PC-3 (cell line): ENCODE results near the gene TRPC1. TPM values are rescaled to one million over a fixed set of nuclear protein-coding genes. Genes with fewer than 3 reads are reported as not detected.

Experiments used
- ATAC-seq: fragments of 200-7000 bp; cut with Tn5 transposase; 2 replicates; pipeline ENCODE4 v1.9.1; 2020; ENCODE audit warnings: mild to moderate bottlenecking, moderate library complexity
- BruUV-seq: library from RNA; stranded (reverse); fragments of 400-500 nt; replicated peaks from 2 replicates; lab custom pipeline; 2021; lab: Mats Ljungman, UMichigan
- CTCF ChIA-PET: fragments of 300-600 bp; sonication (Branson Sonifier 250); formaldehyde crosslinking; loops from one replicate; lab custom pipeline; 2022; ENCODE audit warnings: antibody characterized with exemption; lab: Charles Lee
- POLR2A ChIA-PET: fragments of 300-600 bp; sonication (Branson Sonifier 250); formaldehyde crosslinking; loops from one replicate; lab custom pipeline; 2022; ENCODE audit warnings: antibody characterized with exemption; ENCODE audit not compliant: unreplicated experiment; lab: Charles Lee
- DNase-seq: peaks from one replicate; pipeline ENCODE4 v3.0.0-alpha.2; 2015
- H2AFZ ChIP-seq: fragments of 300-600 bp; sonication (generic); 2 replicates; pipeline ENCODE4 v1.6.0; 2016; ENCODE audit warnings: antibody characterized with exemption, low read length
- H3F3A ChIP-seq: fragments of 300-600 bp; sonication (generic); one replicate; pipeline ENCODE4 v1.6.0; 2017; ENCODE audit warnings: antibody characterized with exemption, low read length, control low read depth, mild to moderate bottlenecking; ENCODE audit not compliant: unreplicated experiment
- H3K27ac ChIP-seq: fragments of 300-600 bp; sonication (generic); 2 replicates; pipeline ENCODE4 v1.5.1; 2016; ENCODE audit warnings: mild to moderate bottlenecking, low read length
- H3K27me3 ChIP-seq: fragments of 300-600 bp; sonication (generic); 2 replicates; pipeline ENCODE4 v1.6.1; 2016; ENCODE audit warnings: low read length, mixed read lengths
- H3K36me3 ChIP-seq: fragments of 300-600 bp; sonication (generic); 2 replicates; pipeline ENCODE4 v1.6.1; 2016; ENCODE audit warnings: low read depth, mixed run types, low read length, mixed read lengths
- H3K4me1 ChIP-seq: fragments of 300-600 bp; sonication (generic); 2 replicates; pipeline ENCODE4 v1.5.1; 2016; ENCODE audit warnings: low read length; ENCODE audit not compliant: insufficient read depth
- H3K4me2 ChIP-seq: fragments of 300-600 bp; sonication (generic); 2 replicates; pipeline ENCODE4 v1.6.0; 2016; ENCODE audit warnings: low read length
- H3K4me3 ChIP-seq: fragments of 300-600 bp; sonication (generic); 2 replicates; pipeline ENCODE4 v1.5.1; 2016; ENCODE audit warnings: mild to moderate bottlenecking, low read length, mixed read lengths
- H3K79me2 ChIP-seq: fragments of 300-600 bp; sonication (generic); 2 replicates; pipeline ENCODE4 v1.6.1; 2017; ENCODE audit warnings: low read length, mixed read lengths
- H3K9ac ChIP-seq: fragments of 300-600 bp; sonication (generic); 2 replicates; pipeline ENCODE4 v1.6.0; 2016; ENCODE audit warnings: mild to moderate bottlenecking, low read length
- H3K9me2 ChIP-seq: fragments of 300-600 bp; sonication (generic); replicated peaks from 2 replicates; pipeline ENCODE4 v1.6.1; 2016; ENCODE audit warnings: mixed run types, low read length, mixed read lengths
- H3K9me3 ChIP-seq: fragments of 300-600 bp; sonication (generic); 2 replicates; pipeline ENCODE4 v1.6.1; 2016; ENCODE audit warnings: low read length, mixed read lengths
- H4K20me1 ChIP-seq: fragments of 300-600 bp; sonication (generic); 2 replicates; pipeline ENCODE4 v1.6.1; 2016; ENCODE audit warnings: low read length, mixed read lengths
- EZH2 ChIP-seq: fragments of 300-600 bp; sonication (generic); IDR thresholded peaks from one replicate; pipeline ENCODE4 v1.6.1; 2017; ENCODE audit warnings: antibody characterized with exemption, mild to moderate bottlenecking, low read length; ENCODE audit not compliant: unreplicated experiment
- EZH2phosphoT487 ChIP-seq: fragments of 300-600 bp; sonication (generic); IDR thresholded peaks from 2 replicates; pipeline ENCODE4 v1.6.1; 2018; ENCODE audit warnings: mild to moderate bottlenecking, antibody characterized with exemption, low read length, borderline replicate concordance
- intact Hi-C: fragments of 100-400 bp; cut with micrococcal nuclease; formaldehyde crosslinking; loops from 2 replicates; pipeline ENCODE4 v1.9.0; 2023
- total RNA-seq: library from RNA; depleted of rRNA; stranded (reverse); fragments of >200 nt; gene quantifications from 2 replicates; pipeline ENCODE4 v1.2.3, GENCODE V29; 2014
- TF ChIP-seq, protein P1 (sequence below): fragments of 300-600 bp; sonication (generic); conservative IDR thresholded peaks from 2 replicates; pipeline ENCODE4 v1.5.1; 2017; ENCODE audit warnings: antibody characterized with exemption, low read depth, mild to moderate bottlenecking, low read length

Gene TRPC1
- total RNA-seq, 1 experiment from 2014 or later: 1.7 TPM

DNA sequence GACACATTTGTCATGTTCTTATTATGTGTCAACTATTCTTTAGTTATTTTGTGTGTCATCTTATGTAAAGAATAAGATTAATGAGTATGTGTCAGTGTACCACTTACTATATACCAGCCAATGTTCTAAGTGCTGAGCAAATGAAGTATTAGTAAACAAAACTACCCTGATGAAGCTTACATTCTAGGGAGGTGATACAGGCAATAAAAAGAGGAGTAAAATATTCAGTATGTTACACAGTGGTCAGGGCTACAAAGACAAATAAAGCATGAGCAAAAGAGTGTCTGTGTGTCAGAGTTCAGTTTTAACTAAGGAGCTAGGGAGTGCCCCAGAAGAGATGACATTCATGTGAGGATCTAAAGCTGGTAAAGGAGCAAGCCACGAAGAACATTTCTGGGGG, 79.1 kb downstream of the TRPC1 start:
- Histone ChIP-seq H3K4me2 (peak overlapping the region; percentile 34; the same call in 1 of the 2 replicates), H3K9me3 (no peaks in the 10 kb centered on the region), H3K4me3 (no peak overlapping the region), H3K9me2 (no peaks in the 10 kb centered on the region), H3K27ac (peak overlapping the region; percentile 50), H4K20me1 (no peaks in the 10 kb centered on the region), H3K9ac (no peak overlapping the region), H3K36me3 (no peaks in the 10 kb centered on the region), H3K4me1 (peaks cover 18% of the 10 kb centered on the region), H2AFZ (no peak overlapping the region), H3F3A (no peaks in the 10 kb centered on the region), H3K27me3 (no peaks in the 10 kb centered on the region), H3K79me2 (no peaks in the 10 kb centered on the region)
- intact Hi-C loops: no loop called here
- ChIA-PET CTCF (interaction anchor here (0.7 kb wide), 1 partner anchor 871 kb away, joined by 3 read pairs; no protein-coding TSS in a partner anchor), POLR2A (no interaction called here)
- peak; percentile 94 for ATAC-seq
- DNase-seq: peak; percentile 39
- TF ChIP-seq EZH2phosphoT487: no peak
- no peak for TF ChIP-seq EZH2
- TF ChIP-seq, protein P1, sequence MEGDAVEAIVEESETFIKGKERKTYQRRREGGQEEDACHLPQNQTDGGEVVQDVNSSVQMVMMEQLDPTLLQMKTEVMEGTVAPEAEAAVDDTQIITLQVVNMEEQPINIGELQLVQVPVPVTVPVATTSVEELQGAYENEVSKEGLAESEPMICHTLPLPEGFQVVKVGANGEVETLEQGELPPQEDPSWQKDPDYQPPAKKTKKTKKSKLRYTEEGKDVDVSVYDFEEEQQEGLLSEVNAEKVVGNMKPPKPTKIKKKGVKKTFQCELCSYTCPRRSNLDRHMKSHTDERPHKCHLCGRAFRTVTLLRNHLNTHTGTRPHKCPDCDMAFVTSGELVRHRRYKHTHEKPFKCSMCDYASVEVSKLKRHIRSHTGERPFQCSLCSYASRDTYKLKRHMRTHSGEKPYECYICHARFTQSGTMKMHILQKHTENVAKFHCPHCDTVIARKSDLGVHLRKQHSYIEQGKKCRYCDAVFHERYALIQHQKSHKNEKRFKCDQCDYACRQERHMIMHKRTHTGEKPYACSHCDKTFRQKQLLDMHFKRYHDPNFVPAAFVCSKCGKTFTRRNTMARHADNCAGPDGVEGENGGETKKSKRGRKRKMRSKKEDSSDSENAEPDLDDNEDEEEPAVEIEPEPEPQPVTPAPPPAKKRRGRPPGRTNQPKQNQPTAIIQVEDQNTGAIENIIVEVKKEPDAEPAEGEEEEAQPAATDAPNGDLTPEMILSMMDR: no peak
- no TSS peak for BruUV-seq

DNA sequence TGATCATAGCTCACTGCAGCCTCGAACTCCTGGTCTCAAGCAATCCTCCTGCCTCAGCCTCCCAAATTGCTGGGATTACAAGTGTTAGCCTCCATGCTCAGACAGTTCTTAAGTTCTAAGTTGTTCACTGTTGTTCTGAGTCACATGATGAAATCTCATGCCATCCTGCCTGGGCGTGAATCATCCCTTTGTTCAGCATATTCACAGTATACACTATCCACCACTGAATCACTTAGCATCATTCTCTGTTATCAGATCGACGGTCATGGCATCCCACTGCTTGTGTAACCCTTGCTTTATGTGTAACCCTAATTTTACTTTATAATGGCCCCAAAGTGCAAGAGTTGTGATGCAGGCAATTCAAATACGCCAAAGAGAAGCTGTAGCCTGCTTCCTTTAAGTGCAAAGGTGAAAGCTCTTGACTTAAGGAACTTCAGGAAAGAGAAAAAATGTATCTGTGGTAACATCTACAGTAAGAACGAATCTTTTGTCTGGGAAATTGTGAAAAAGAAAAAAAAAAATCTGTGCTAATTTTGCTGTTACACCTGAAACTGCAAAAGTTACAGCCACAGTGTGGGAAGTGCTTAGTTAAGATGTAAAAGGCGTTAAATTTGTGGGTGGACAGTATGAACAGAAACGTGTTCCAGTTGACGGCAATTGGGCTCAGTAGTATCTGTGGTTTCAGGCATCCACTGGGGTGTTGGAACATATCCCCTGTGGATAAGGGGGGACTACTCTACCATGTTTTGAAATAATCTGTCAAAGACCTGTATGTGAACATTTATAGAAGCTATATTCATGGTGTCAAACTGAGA, 84.5 kb downstream of the TRPC1 start:
- Histone ChIP-seq H4K20me1 (no peaks in the 10 kb centered on the region), H2AFZ (0 out of 2 replicates have a peak overlapping the region, but pooled peaks have one; percentile 37), H3K4me3 (no peak overlapping the region), H3K27ac (peak overlapping the region; percentile 39), H3K27me3 (no peaks in the 10 kb centered on the region), H3K9ac (no peak overlapping the region), H3K9me2 (no peaks in the 10 kb centered on the region), H3K9me3 (no peaks in the 10 kb centered on the region), H3K4me2 (0 out of 2 replicates have a peak overlapping the region, but pooled peaks have one; percentile 6), H3K36me3 (no peaks in the 10 kb centered on the region), H3F3A (no peaks in the 10 kb centered on the region), H3K79me2 (no peaks in the 10 kb centered on the region), H3K4me1 (peaks cover 14% of the 10 kb centered on the region)
- peak; percentile 98 for ATAC-seq
- ChIA-PET POLR2A (no interaction called here), CTCF (interaction anchor here (0.7 kb wide), 2 partner anchors 23 to 121 kb away, joined by 3 read pairs; no protein-coding TSS in a partner anchor)
- intact Hi-C loops: no loop called here
- TSS peak; percentile 40 for BruUV-seq
- peak; percentile 80 for DNase-seq
- TF ChIP-seq, protein P1: no peak
- TF ChIP-seq EZH2 (no peak), EZH2phosphoT487 (no peak)

DNA sequence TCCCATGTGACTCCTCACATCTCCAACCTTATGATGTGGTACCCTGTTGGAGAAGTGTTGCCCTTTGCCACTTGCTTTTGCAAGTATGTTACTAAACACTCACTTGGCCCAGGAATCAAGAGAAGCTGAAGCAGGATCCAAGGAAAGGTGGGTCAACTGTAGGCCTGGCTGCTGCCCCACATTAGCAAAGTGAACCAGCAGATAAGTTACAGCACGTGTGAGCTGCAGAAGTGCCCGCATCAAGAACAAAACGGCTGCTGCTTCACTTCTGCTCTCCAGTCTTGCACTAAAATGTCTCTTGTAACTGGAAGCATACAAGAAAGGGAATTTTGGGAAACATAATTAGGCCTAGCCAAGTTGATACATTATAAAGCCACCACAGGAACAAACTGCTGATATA, 85.4 kb downstream of the TRPC1 start:
- Histone ChIP-seq H3K27ac (no peak overlapping the region), H3K27me3 (no peaks in the 10 kb centered on the region), H4K20me1 (no peaks in the 10 kb centered on the region), H3K79me2 (no peaks in the 10 kb centered on the region), H3K4me2 (no peak overlapping the region), H2AFZ (no peak overlapping the region), H3F3A (no peaks in the 10 kb centered on the region), H3K36me3 (no peaks in the 10 kb centered on the region), H3K9me2 (no peaks in the 10 kb centered on the region), H3K4me3 (no peak overlapping the region), H3K4me1 (peaks cover 11% of the 10 kb centered on the region; the same call in 1 of the 2 replicates), H3K9me3 (no peaks in the 10 kb centered on the region), H3K9ac (no peak overlapping the region)
- DNase-seq (no peak), ATAC-seq (no peak)
- ChIA-PET CTCF (no interaction called here), POLR2A (no interaction called here)
- intact Hi-C loops: no loop called here
- TF ChIP-seq, protein P1: no peak
- no peak for TF ChIP-seq EZH2
- no peak for TF ChIP-seq EZH2phosphoT487
- BruUV-seq: no TSS peak
